Natural killer cell (primary cell): ENCODE measurements around the gene ZNF655. TPM values are rescaled to one million over a fixed set of nuclear protein-coding genes. Genes with fewer than 3 reads are reported as not detected.

Experiments
- ATAC-seq, 3 donors: fragments of 150-1000 bp in 2 of 3; fragments of 200-7000 bp in 1 of 3; cut with Tn5 transposase; 1 replicate in 1 of 3; 2 replicates in 2 of 3; pipeline ENCODE4 v1.10.0; 2021; ENCODE audit warnings: mild to moderate bottlenecking in 2 of 3, moderate library complexity in 2 of 3
- DNase-seq, 2 donors: peaks; one replicate each; pipeline versions ENCODE4 v3.0.0 to v3.0.0-alpha.2; 2013 to 2021; ENCODE audit warnings: mixed read lengths in 1 of 2
- H3K27ac ChIP-seq: one replicate; pipeline ENCODE4 v1.5.1; 2013; ENCODE audit warnings: mild to moderate bottlenecking, low read length
- H3K27me3 ChIP-seq: one replicate; pipeline ENCODE4 v1.6.1; 2013; ENCODE audit warnings: low read length; ENCODE audit not compliant: control insufficient read depth, insufficient read depth
- H3K36me3 ChIP-seq: one replicate; pipeline ENCODE4 v1.6.1; 2013; ENCODE audit warnings: low read length; ENCODE audit not compliant: control insufficient read depth, insufficient read depth
- H3K4me1 ChIP-seq: one replicate; pipeline ENCODE4 v1.6.1; 2013; ENCODE audit warnings: low read length; ENCODE audit not compliant: control insufficient read depth, insufficient read depth
- H3K4me3 ChIP-seq: one replicate; pipeline ENCODE4 v1.5.1; 2013; ENCODE audit warnings: low read length
- H3K9me3 ChIP-seq: one replicate; pipeline ENCODE4 v1.6.1; 2013; ENCODE audit warnings: low read length; ENCODE audit not compliant: control insufficient read depth, insufficient read depth
- H3K27ac Mint-ChIP-seq, 2 donors: one replicate each; pipeline ENCODE4 v1.8.0; 2022; ENCODE audit warnings: mild to moderate bottlenecking in 2 of 2, mixed read lengths in 2 of 2, moderate library complexity in 1 of 2
- H3K27me3 Mint-ChIP-seq, 2 donors: one replicate each; pipeline ENCODE4 v1.8.0; 2022; ENCODE audit warnings: low read depth in 2 of 2, mixed read lengths in 2 of 2
- H3K36me3 Mint-ChIP-seq: one replicate; pipeline ENCODE4 v1.8.0; 2022; ENCODE audit warnings: mixed read lengths
- H3K4me1 Mint-ChIP-seq, 2 donors: one replicate each; pipeline ENCODE4 v1.8.0; 2022; ENCODE audit warnings: mixed read lengths in 2 of 2
- H3K4me3 Mint-ChIP-seq: one replicate; pipeline ENCODE4 v1.8.0; 2022; ENCODE audit warnings: mild to moderate bottlenecking, moderate library complexity, mixed read lengths
- H3K9me3 Mint-ChIP-seq, 2 donors: one replicate each; pipeline ENCODE4 v1.8.0; 2022; ENCODE audit warnings: mixed read lengths in 2 of 2
- CTCF ChIP-seq: fragments of 200-600 bp; IDR thresholded peaks from one replicate; pipeline ENCODE4 v1.8.0; 2022; ENCODE audit warnings: antibody characterized with exemption
- WGBS: methylation state at CpG from one replicate; pipeline ENCODE4 v1.1.7; 2013; ENCODE audit warnings: missing lambda C conversion rate; ENCODE audit not compliant: insufficient coverage; 5-methylcytosine and 5-hydroxymethylcytosine counted together
- intact Hi-C: fragments of 100-400 bp; cut with micrococcal nuclease; formaldehyde crosslinking; loops from one replicate; pipeline ENCODE4 v1.14.2; 2022
- total RNA-seq, 4 donors: library from RNA; stranded (reverse); fragments of 120-200 nt in 1 of 4; gene quantifications; one replicate each; pipeline versions ENCODE4 v1.2.3 to v1.2.4, GENCODE V29; 2013 to 2022

Gene ZNF655
- total RNA-seq, 3 donors from 2014 or later (not counting 1 experiment from before 2014, with no cell fraction given) = 171 to 214 (median 196) TPM

- Histone ChIP-seq H3K27ac (peak within 1 kb of the TSS; percentile 82), H3K36me3 (peaks cover 20% of the 10 kb centered on the region), H3K9me3 (no peaks in the 10 kb centered on the region), H3K4me3 (peak within 1 kb of the TSS; percentile 90), H3K27me3 (no peaks in the 10 kb centered on the region), H3K4me1 (peaks cover 11% of the 10 kb centered on the region)
- peak within 1 kb of the TSS; percentile 92 for H3K4me3 Mint-ChIP-seq
- H3K27ac Mint-ChIP-seq = peak within 1 kb of the TSS; percentile 94 to 95
- H3K36me3 Mint-ChIP-seq = peaks cover 6% of the 10 kb centered on the region
- intact Hi-C loops = loop anchor here (1.0 to 5.0 kb wide), 3 partner anchors 48 to 145 kb away; partner anchors contain the start of genes BUD31, PDAP1, ZKSCAN5 and ZNF394
- DNase-seq = peak; percentile 79 to 96
- no peaks in the 10 kb centered on the region for H3K27me3 Mint-ChIP-seq
- peak; percentile 97 to 99 (median 98) for ATAC-seq
- no peaks in the 10 kb centered on the region for H3K9me3 Mint-ChIP-seq
- no peak for TF ChIP-seq CTCF
- WGBS = under 1% methylated on average over 35 of the region's 37 CpGs
- H3K4me1 Mint-ChIP-seq = peaks cover 24 to 40% of the 10 kb centered on the region in 2 donors
These were observed 6.5 kb upstream of the ZNF655 start, which contains the start of gene FAM200A for GRCh38 chr7:99551767-99552463. FAM200A (minus strand) TSS chr7:99552114; CDS start chr7:99548407, 3,707 bp downstream.

GRCh38 chr7:99553039-99553438 lies 5.4 kb upstream of the ZNF655 start:
- Mint-ChIP-seq H3K4me3 (peak overlapping the region; percentile 92), H3K36me3 (peaks cover 5% of the 10 kb centered on the region), H3K4me1 (peaks cover 36 to 50% of the 10 kb centered on the region in 2 donors), H3K27ac (peak overlapping the region; percentile 94 to 95), H3K9me3 (no peaks in the 10 kb centered on the region), H3K27me3 (no peaks in the 10 kb centered on the region)
- Histone ChIP-seq H3K4me1 (peaks cover 22% of the 10 kb centered on the region), H3K36me3 (peaks cover 14% of the 10 kb centered on the region), H3K27ac (no peak overlapping the region), H3K9me3 (no peaks in the 10 kb centered on the region), H3K27me3 (no peaks in the 10 kb centered on the region), H3K4me3 (no peak overlapping the region)
- ATAC-seq (no peak), DNase-seq (no peak)
- no peak for TF ChIP-seq CTCF
- WGBS = 96% methylated on average over 3 of the region's 4 CpGs
- intact Hi-C loops = loop anchor here (5.0 kb wide), 1 partner anchor 146 kb away; the partner anchor contains the start of genes BUD31 and PDAP1

GRCh38 chr7:99554939-99555338 lies 3.5 kb upstream of the ZNF655 start:
- H3K27me3 ChIP-seq = no peaks in the 10 kb centered on the region
- DNase-seq (no peak), ATAC-seq (no peak)
- H3K4me1 ChIP-seq = peaks cover 33% of the 10 kb centered on the region
- Mint-ChIP-seq H3K9me3 (no peaks in the 10 kb centered on the region), H3K27me3 (no peaks in the 10 kb centered on the region), H3K27ac (peak overlapping the region; percentile 32 to 70), H3K4me1 (peaks cover 42 to 57% of the 10 kb centered on the region in 2 donors), H3K36me3 (no peaks in the 10 kb centered on the region), H3K4me3 (peak overlapping the region; percentile 31)
- H3K36me3 ChIP-seq = peaks cover 10% of the 10 kb centered on the region
- intact Hi-C loops = loop anchor here (5.0 kb wide), 1 partner anchor 148 kb away; the partner anchor contains the start of genes BUD31 and PDAP1
- no peaks in the 10 kb centered on the region for H3K9me3 ChIP-seq
- 92% methylated on average over 2 of the region's 2 CpGs for WGBS
- no peak overlapping the region for H3K4me3 ChIP-seq
- TF ChIP-seq CTCF = no peak
- no peak overlapping the region for H3K27ac ChIP-seq
